ENCODE data around the gene ACP5. TPM values are rescaled to one million over a fixed set of nuclear protein-coding genes. Genes with fewer than 3 reads are reported as not detected.
"Not testable (repeated sequence)": the region's sequence is repeated elsewhere in the genome, so short reads cannot be mapped to it uniquely, and the experiment has no call there.

ACP5 gene
- polyA plus RNA-seq (2013, experiment 1 of 2), result 1.1 TPM
- 0.91 TPM for polyA plus RNA-seq (2013, experiment 2 of 2)

DNA sequence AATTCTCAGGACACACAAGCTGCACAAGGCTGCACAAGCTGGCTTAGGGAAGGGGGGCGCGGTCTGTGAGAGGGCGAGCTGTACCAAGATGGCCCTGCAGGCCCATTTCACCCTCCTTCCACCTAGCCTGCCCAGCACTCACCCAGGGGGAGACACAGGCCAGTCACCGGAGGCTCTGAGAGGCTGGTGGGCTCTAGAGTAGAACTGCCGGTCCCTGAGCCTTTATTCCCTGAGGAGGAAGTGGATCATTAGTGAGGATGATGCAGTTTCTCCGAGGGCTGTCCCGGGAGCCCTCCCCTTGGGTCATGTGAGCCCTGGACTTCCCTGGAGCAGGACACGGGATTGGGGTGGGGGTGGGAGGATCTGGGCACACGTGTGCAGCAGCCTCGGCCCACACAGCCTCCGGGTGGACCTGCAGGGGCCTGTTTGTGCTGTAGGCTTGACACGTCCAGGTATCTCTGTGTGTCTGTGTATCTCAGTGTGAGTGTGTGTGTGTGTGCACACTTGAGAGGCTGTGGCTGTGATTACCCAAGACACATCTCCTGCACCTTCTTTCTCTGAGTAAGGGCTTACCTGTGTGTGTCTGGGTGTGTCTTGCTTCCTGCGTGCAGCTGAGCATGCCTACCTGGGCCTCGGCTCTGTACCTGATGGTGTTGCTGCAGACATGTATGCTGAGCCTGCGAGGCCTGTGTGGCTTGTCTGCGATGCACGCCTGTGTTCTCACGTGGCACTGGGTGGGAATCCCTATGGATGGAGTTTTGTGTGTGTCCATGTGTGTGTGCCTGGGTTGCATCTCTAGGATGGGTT, at the start of gene ACP5:
Gene ACP5 (minus strand): TSS at position 195 of the 807 bp plus-strand sequence. CDS start 328 bp downstream, outside the sequence.
- DNase-seq (ENCODE audit: low spot score), result no peak

DNA sequence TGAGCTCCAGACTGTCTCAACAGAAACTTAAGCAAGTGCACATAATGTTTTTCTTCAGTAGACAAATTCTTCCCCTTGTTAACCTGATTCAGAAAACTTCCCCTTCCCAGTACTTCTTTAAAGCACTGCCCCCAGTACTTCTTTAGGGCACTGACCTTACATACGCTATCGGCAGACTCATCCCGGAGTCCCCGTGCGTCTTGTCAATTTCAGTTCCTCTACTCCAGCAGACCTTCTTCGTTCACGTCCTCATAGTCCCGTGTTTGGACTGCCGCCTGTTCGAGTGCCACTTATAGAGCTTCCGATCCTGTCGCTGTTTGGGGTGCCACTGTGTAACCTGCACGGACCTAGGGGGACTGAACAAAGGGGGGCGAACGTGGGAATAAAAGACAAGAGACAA, 48.8 kb upstream of the ACP5 start:
- no peak for DNase-seq (ENCODE audit: low spot score)
- Histone ChIP-seq H2BK120ac (ENCODE audit: low read depth, low read length) (no peak overlapping the region), H3K14ac (ENCODE audit: low read length) (peak overlapping the region; percentile 1), H2BK12ac (ENCODE audit: low read length) (no peak overlapping the region), H3K27me3 (ENCODE audit: control insufficient read depth in 3 of 3, insufficient read depth in 3 of 3, low read depth in 1 of 3, low read length in 3 of 3) (peaks cover 0 to 10% (median 0%) of the 10 kb centered on the region in 3 experiments), H2BK5ac (ENCODE audit: low read length) (no peak overlapping the region), H3K9me3 (replicated peaks in 1 of 2; ENCODE audit: control insufficient read depth in 2 of 2, insufficient read depth in 1 of 2, low read depth in 1 of 2, low read length in 2 of 2) (peaks cover 1 to 4% of the 10 kb centered on the region in 2 donors), H3K23ac (ENCODE audit: low read depth, low read length, poor library complexity) (no peak overlapping the region), H3K4ac (ENCODE audit: low read length) (no peak overlapping the region), H3K79me1 (ENCODE audit: low read depth, low read length) (no peaks in the 10 kb centered on the region), H3K27ac (replicated peaks; ENCODE audit: low read length) (no peak overlapping the region), H3K36me3 (replicated peaks in 1 of 2; ENCODE audit: control insufficient read depth in 2 of 2, insufficient read depth in 2 of 2, low read length in 2 of 2) (peaks cover 0 to 10% of the 10 kb centered on the region in 2 donors), H3K4me3 (ENCODE audit: low read length in 2 of 2) (no peak overlapping the region), H4K8ac (ENCODE audit: low read depth, low read length) (no peak overlapping the region), H2AFZ (ENCODE audit: low read length) (no peak overlapping the region), H2AK5ac (ENCODE audit: low read depth, low read length) (no peak overlapping the region), H4K91ac (ENCODE audit: low read depth, low read length, poor library complexity) (no peak overlapping the region), H3K18ac (ENCODE audit: low read length) (no peak overlapping the region), H3K4me1 (ENCODE audit: control insufficient read depth in 2 of 2, insufficient read depth in 1 of 2, low read depth in 1 of 2, low read length in 2 of 2) (peaks cover 0 to 3% of the 10 kb centered on the region in 2 donors), H3K4me2 (ENCODE audit: insufficient read depth, low read length, poor library complexity, severe bottlenecking) (no peak overlapping the region), H3K9ac (ENCODE audit: low read depth, low read length, poor library complexity) (no peak overlapping the region), H2BK15ac (ENCODE audit: low read length) (no peak overlapping the region)
- WGBS, 2 donors (ENCODE audit: extremely low coverage in 2 of 2, insufficient read length in 2 of 2, insufficient replicate concordance in 1 of 2), result no CpG with 5 or more reads among the region's 15 CpGs

More for the DNA sequence above, at the start of gene ACP5:
- Histone ChIP-seq H2AFZ (ENCODE audit: low read length) (peak within 1 kb of the TSS; percentile 81), H2BK12ac (ENCODE audit: low read length) (peak within 1 kb of the TSS; percentile 58), H4K8ac (ENCODE audit: low read depth, low read length) (peak within 1 kb of the TSS; percentile 82), H3K79me1 (ENCODE audit: low read depth, low read length) (no peaks in the 10 kb centered on the region), H3K23ac (ENCODE audit: low read depth, low read length, poor library complexity) (peak within 1 kb of the TSS; percentile 93), H2BK15ac (ENCODE audit: low read length) (peak within 1 kb of the TSS; percentile 97), H2AK5ac (ENCODE audit: low read depth, low read length) (peak within 1 kb of the TSS; percentile 92), H4K91ac (ENCODE audit: low read depth, low read length, poor library complexity) (no peak within 1 kb of the TSS), H3K27me3 (ENCODE audit: control insufficient read depth in 3 of 3, insufficient read depth in 3 of 3, low read depth in 1 of 3, low read length in 3 of 3) (peaks cover 0 to 14% (median 5%) of the 10 kb centered on the region in 3 experiments), H2BK5ac (ENCODE audit: low read length) (peak within 1 kb of the TSS; percentile 24), H3K4ac (ENCODE audit: low read length) (peak within 1 kb of the TSS; percentile 66), H3K9me3 (replicated peaks in 1 of 2; ENCODE audit: control insufficient read depth in 2 of 2, insufficient read depth in 1 of 2, low read depth in 1 of 2, low read length in 2 of 2) (peaks cover 0 to 2% of the 10 kb centered on the region in 2 donors), H3K27ac (replicated peaks; ENCODE audit: low read length) (no peak within 1 kb of the TSS), H3K9ac (ENCODE audit: low read depth, low read length, poor library complexity) (peak within 1 kb of the TSS; percentile 77), H2BK120ac (ENCODE audit: low read depth, low read length) (peak within 1 kb of the TSS; percentile 74), H3K36me3 (replicated peaks in 1 of 2; ENCODE audit: control insufficient read depth in 2 of 2, insufficient read depth in 2 of 2, low read length in 2 of 2) (no peaks in the 10 kb centered on the region), H3K4me3 (ENCODE audit: low read length in 2 of 2) (peak within 1 kb of the TSS in 1 of 2 donors; percentile 47), H3K4me1 (ENCODE audit: control insufficient read depth in 2 of 2, insufficient read depth in 1 of 2, low read depth in 1 of 2, low read length in 2 of 2) (peaks cover 6 to 9% of the 10 kb centered on the region in 2 donors), H3K14ac (ENCODE audit: low read length) (peak within 1 kb of the TSS; percentile 3), H3K4me2 (ENCODE audit: insufficient read depth, low read length, poor library complexity, severe bottlenecking) (peak within 1 kb of the TSS; percentile 40), H3K18ac (ENCODE audit: low read length) (peak within 1 kb of the TSS; percentile 95)
- WGBS, 2 donors (ENCODE audit: extremely low coverage in 2 of 2, insufficient read length in 2 of 2, insufficient replicate concordance in 1 of 2), result no CpG with 5 or more reads among the region's 18 CpGs

DNA sequence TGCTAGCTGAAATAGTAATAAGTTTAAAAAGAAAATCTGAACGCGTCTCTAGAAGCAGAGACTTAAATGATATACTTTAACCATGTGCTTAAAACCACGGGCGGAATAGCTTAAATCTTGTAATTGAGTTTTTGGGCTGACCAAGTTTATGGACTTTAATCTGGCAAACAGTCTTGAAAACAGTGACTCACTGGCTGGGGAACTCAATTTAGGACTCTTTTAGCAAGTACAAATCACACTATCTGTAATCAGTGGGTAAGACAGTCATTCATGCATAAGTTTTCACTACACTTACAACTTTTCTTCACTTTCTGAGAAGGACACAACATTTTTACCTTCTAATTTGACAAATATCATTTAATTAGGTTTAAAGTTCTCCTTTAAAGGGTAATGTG, 46.6 kb upstream of the ACP5 start:
- no peak overlapping the region for H3K9ac ChIP-seq (ENCODE audit: low read depth, low read length, poor library complexity)
- no CpG with 5 or more reads among the region's 4 CpGs for WGBS, 2 donors (ENCODE audit: extremely low coverage in 2 of 2, insufficient read length in 2 of 2, insufficient replicate concordance in 1 of 2)
- peaks cover 0 to 10% (median 0%) of the 10 kb centered on the region in 3 experiments for H3K27me3 ChIP-seq (ENCODE audit: control insufficient read depth in 3 of 3, insufficient read depth in 3 of 3, low read depth in 1 of 3, low read length in 3 of 3)
- H2AFZ ChIP-seq (ENCODE audit: low read length), result no peak overlapping the region
- no peak overlapping the region for H3K4me2 ChIP-seq (ENCODE audit: insufficient read depth, low read length, poor library complexity, severe bottlenecking)
- H3K18ac ChIP-seq (ENCODE audit: low read length), result no peak overlapping the region
- peaks cover 14 to 32% of the 10 kb centered on the region in 2 donors for H3K36me3 ChIP-seq (replicated peaks in 1 of 2; ENCODE audit: control insufficient read depth in 2 of 2, insufficient read depth in 2 of 2, low read length in 2 of 2)
- H3K27ac ChIP-seq (replicated peaks; ENCODE audit: low read length), result no peak overlapping the region
- no peaks in the 10 kb centered on the region for H3K79me1 ChIP-seq (ENCODE audit: low read depth, low read length)
- no peak overlapping the region for H4K8ac ChIP-seq (ENCODE audit: low read depth, low read length)
- H3K9me3 ChIP-seq (replicated peaks in 1 of 2; ENCODE audit: control insufficient read depth in 2 of 2, insufficient read depth in 1 of 2, low read depth in 1 of 2, low read length in 2 of 2), result peaks cover 13 to 25% of the 10 kb centered on the region in 2 donors
- no peak overlapping the region for H2BK5ac ChIP-seq (ENCODE audit: low read length)
- H3K23ac ChIP-seq (ENCODE audit: low read depth, low read length, poor library complexity), result no peak overlapping the region
- H3K4me3 ChIP-seq (ENCODE audit: low read length in 2 of 2), result no peak overlapping the region
- H3K4me1 ChIP-seq (ENCODE audit: control insufficient read depth in 2 of 2, insufficient read depth in 1 of 2, low read depth in 1 of 2, low read length in 2 of 2), result peaks cover 0 to 3% of the 10 kb centered on the region in 2 donors
- DNase-seq (ENCODE audit: low spot score), result no peak
- H2BK12ac ChIP-seq (ENCODE audit: low read length), result no peak overlapping the region
- no peak overlapping the region for H2BK15ac ChIP-seq (ENCODE audit: low read length)
- H2AK5ac ChIP-seq (ENCODE audit: low read depth, low read length), result no peak overlapping the region
- H4K91ac ChIP-seq (ENCODE audit: low read depth, low read length, poor library complexity), result no peak overlapping the region
- H3K4ac ChIP-seq (ENCODE audit: low read length), result no peak overlapping the region
- H2BK120ac ChIP-seq (ENCODE audit: low read depth, low read length), result no peak overlapping the region
- no peak overlapping the region for H3K14ac ChIP-seq (ENCODE audit: low read length)

DNA sequence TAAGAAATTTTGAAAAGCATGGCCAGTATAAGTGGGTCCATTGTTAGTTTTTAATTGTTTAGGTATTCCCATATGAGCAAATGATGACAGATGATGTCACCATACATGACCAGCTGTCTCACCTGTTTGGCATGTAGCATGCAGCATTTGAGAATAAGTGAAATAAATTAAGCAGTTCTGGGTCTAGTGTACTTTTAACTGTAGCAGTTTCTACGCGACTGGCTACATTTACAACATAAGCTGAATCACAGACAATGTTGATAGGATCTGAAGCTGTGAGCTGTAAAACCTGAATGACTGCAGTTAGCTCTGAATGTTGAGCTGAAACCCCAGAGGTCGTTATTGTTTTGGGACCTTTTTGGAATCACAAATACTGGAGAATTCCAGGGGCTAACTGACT, 45.0 kb upstream of the ACP5 start:
- not testable (repeated sequence) for H3K4me2 ChIP-seq (ENCODE audit: insufficient read depth, low read length, poor library complexity, severe bottlenecking); H3K4me3 ChIP-seq (ENCODE audit: low read length in 2 of 2); H2BK12ac ChIP-seq (ENCODE audit: low read length); H3K79me1 ChIP-seq (ENCODE audit: low read depth, low read length); H2BK5ac ChIP-seq (ENCODE audit: low read length); H3K27ac ChIP-seq (replicated peaks; ENCODE audit: low read length); H2AFZ ChIP-seq (ENCODE audit: low read length); H3K18ac ChIP-seq (ENCODE audit: low read length); H3K9ac ChIP-seq (ENCODE audit: low read depth, low read length, poor library complexity); H4K91ac ChIP-seq (ENCODE audit: low read depth, low read length, poor library complexity); H3K14ac ChIP-seq (ENCODE audit: low read length); DNase-seq (ENCODE audit: low spot score); H2BK120ac ChIP-seq (ENCODE audit: low read depth, low read length); H4K8ac ChIP-seq (ENCODE audit: low read depth, low read length); H3K4ac ChIP-seq (ENCODE audit: low read length); H3K23ac ChIP-seq (ENCODE audit: low read depth, low read length, poor library complexity); H2AK5ac ChIP-seq (ENCODE audit: low read depth, low read length); H2BK15ac ChIP-seq (ENCODE audit: low read length); H3K4me1 ChIP-seq (ENCODE audit: control insufficient read depth in 2 of 2, insufficient read depth in 1 of 2, low read depth in 1 of 2, low read length in 2 of 2)
- H3K27me3 ChIP-seq (ENCODE audit: control insufficient read depth in 3 of 3, insufficient read depth in 3 of 3, low read depth in 1 of 3, low read length in 3 of 3), result peaks cover 0 to 10% (median 0%) of the 10 kb centered on the region in 3 experiments
- no CpG with 5 or more reads among the region's 3 CpGs for WGBS, 2 donors (ENCODE audit: extremely low coverage in 2 of 2, insufficient read length in 2 of 2, insufficient replicate concordance in 1 of 2)
- H3K36me3 ChIP-seq (replicated peaks in 1 of 2; ENCODE audit: control insufficient read depth in 2 of 2, insufficient read depth in 2 of 2, low read length in 2 of 2), result peaks cover 26 to 48% of the 10 kb centered on the region in 2 donors
- H3K9me3 ChIP-seq (replicated peaks in 1 of 2; ENCODE audit: control insufficient read depth in 2 of 2, insufficient read depth in 1 of 2, low read depth in 1 of 2, low read length in 2 of 2), result peaks cover 26 to 42% of the 10 kb centered on the region in 2 donors

Measured in neuronal stem cell (in vitro differentiated cells).